NCI-H524 treated with DMSO at 0.1 percent for 48 hours (cell line): ENCODE results near the gene LCE1D.

Experiments
- DNase-seq: peaks from one replicate; lab custom pipeline; 2025; lab: John Stamatoyannopoulos, UW

Gene LCE1D

GRCh38 chr1:152796421-152796820 is at the start of gene LCE1D:
Gene LCE1D, plus strand, starts transcription at chr1:152796721. Its CDS starts 1,074 bp downstream, at chr1:152797795.
- DNase-seq = no peak

- DNase-seq = no peak
Observed at GRCh38 chr1:152747831-152748230, 48.7 kb upstream of the LCE1D start.

GRCh38 chr1:152752225-152752624 is 44.3 kb upstream of the LCE1D start:
- no peak for DNase-seq

- no peak for DNase-seq
Observed at GRCh38 chr1:152753586-152753985, 42.9 kb upstream of the LCE1D start.

- no peak for DNase-seq
Observed at GRCh38 chr1:152756872-152757271, 39.6 kb upstream of the LCE1D start.

GRCh38 chr1:152757747-152758146 is 38.8 kb upstream of the LCE1D start, which contains the start of gene KPRP:
Gene KPRP, plus strand, starts transcription at chr1:152758025. Its CDS starts 1,564 bp downstream, at chr1:152759589.
- no peak for DNase-seq

- no peak for DNase-seq
Observed at GRCh38 chr1:152758636-152759035, 37.9 kb upstream of the LCE1D start.

GRCh38 chr1:152759453-152760173 is 36.9 kb upstream of the LCE1D start:
- DNase-seq = no peak

- DNase-seq = no peak
Observed at GRCh38 chr1:152760551-152761190, 35.9 kb upstream of the LCE1D start.

- no peak for DNase-seq
Observed at GRCh38 chr1:152761609-152762213, 34.8 kb upstream of the LCE1D start.

GRCh38 chr1:152768847-152769533 is 27.5 kb upstream of the LCE1D start:
- no peak for DNase-seq

- no peak for DNase-seq
Observed at GRCh38 chr1:152770411-152770810, 26.1 kb upstream of the LCE1D start.

- DNase-seq = no peak
Observed at GRCh38 chr1:152774875-152775274, 21.6 kb upstream of the LCE1D start, which contains the start of gene LCE1F. Gene LCE1F, plus strand, starts transcription at chr1:152775140. Its CDS starts 1,232 bp downstream, at chr1:152776372.

GRCh38 chr1:152776361-152776760 is 20.2 kb upstream of the LCE1D start:
- no peak for DNase-seq

- DNase-seq = no peak
Observed at GRCh38 chr1:152777510-152778137, 18.9 kb upstream of the LCE1D start.

GRCh38 chr1:152783095-152783494 is 13.4 kb upstream of the LCE1D start:
- no peak for DNase-seq

GRCh38 chr1:152786077-152786476 is 10.4 kb upstream of the LCE1D start, which contains the start of gene LCE1E:
Gene LCE1E, plus strand, starts transcription at chr1:152786257. Its CDS starts 1,043 bp downstream, at chr1:152787300.
- no peak for DNase-seq

GRCh38 chr1:152795686-152796085 is 835 bp upstream of the LCE1D start:
- no peak for DNase-seq

- no peak for DNase-seq
Observed at GRCh38 chr1:152801333-152801732, 4.8 kb downstream of the LCE1D start.

- no peak for DNase-seq
Observed at GRCh38 chr1:152806576-152806975, 10.1 kb downstream of the LCE1D start, which contains the start of gene LCE1C. Gene LCE1C, minus strand, starts transcription at chr1:152806651. Its CDS starts 1,173 bp downstream, at chr1:152805478.

- DNase-seq = no peak
Observed at GRCh38 chr1:152811050-152811449, 14.5 kb downstream of the LCE1D start.

GRCh38 chr1:152811671-152812070 is 15.2 kb downstream of the LCE1D start, which contains the start of gene LCE1B:
Gene LCE1B, plus strand, starts transcription at chr1:152811971. Its CDS starts 476 bp downstream, at chr1:152812447.
- DNase-seq = no peak
